Coronary artery (tissue), 2 donors: ENCODE results near the gene TACC3.

Experiments used
- DNase-seq: peaks from one replicate; pipeline ENCODE4 v3.0.0-alpha.2; 2017; ENCODE audit warnings: low spot score
- H3K27ac ChIP-seq, 2 donors: fragments of 200-600 bp; sonication (generic); one replicate each; pipeline ENCODE4 v1.5.1; 2016 to 2019
- H3K4me3 ChIP-seq: fragments of 200-600 bp; sonication (generic); 2 replicates; pipeline ENCODE4 v1.5.1; 2016; ENCODE audit warnings: mild to moderate bottlenecking, moderate library complexity
- TF ChIP-seq, protein P1 (sequence below): fragments of 200-600 bp; sonication (generic); IDR thresholded peaks from one replicate; pipeline ENCODE4 v1.5.1; 2019; ENCODE audit warnings: antibody characterized with exemption

The TACC3 gene

DNA sequence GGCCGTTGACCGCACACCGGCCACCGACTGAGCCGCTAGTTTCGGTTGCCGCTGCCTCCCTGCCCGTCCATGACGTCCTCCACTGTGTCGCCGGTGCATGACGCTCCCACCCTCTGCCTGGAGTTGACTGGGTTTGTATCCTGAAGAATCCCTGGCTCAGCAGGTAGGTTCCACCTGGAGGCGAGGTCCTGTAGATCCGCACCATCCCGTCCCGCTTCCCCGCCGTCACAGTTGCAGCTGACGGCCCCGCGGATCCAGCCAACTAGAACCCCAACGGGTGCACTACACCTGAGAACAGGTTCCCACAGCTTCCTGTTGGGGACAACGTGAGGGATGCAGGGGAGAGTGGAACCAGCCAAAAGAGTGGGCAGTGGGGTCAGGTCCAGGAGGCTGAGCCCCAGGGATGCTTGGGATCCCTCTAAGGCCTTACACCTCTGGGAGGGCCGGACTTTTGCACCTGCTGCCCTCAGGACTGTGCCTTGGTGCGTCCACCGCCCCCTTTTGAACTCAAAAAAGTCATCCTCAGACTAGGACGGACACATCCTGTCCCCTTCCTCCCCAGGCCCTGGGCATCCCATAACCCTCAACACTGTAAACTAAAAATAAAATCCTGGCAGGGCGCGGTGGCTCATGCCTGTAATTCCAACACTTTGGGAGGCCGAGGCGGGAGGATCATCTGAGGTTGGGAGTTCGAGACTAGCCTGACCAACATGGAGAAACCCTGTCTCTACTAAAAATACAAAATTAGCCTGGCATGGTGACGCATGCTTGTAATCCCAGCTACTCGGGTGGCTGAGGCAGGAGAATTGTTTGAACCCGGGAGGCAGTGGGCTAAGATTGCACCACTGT, 8.1 kb upstream of the TACC3 start:
- TF ChIP-seq, protein P1, sequence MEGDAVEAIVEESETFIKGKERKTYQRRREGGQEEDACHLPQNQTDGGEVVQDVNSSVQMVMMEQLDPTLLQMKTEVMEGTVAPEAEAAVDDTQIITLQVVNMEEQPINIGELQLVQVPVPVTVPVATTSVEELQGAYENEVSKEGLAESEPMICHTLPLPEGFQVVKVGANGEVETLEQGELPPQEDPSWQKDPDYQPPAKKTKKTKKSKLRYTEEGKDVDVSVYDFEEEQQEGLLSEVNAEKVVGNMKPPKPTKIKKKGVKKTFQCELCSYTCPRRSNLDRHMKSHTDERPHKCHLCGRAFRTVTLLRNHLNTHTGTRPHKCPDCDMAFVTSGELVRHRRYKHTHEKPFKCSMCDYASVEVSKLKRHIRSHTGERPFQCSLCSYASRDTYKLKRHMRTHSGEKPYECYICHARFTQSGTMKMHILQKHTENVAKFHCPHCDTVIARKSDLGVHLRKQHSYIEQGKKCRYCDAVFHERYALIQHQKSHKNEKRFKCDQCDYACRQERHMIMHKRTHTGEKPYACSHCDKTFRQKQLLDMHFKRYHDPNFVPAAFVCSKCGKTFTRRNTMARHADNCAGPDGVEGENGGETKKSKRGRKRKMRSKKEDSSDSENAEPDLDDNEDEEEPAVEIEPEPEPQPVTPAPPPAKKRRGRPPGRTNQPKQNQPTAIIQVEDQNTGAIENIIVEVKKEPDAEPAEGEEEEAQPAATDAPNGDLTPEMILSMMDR: no peak
- DNase-seq: no peak
- peak overlapping the region; percentile 92 to 98 for H3K27ac ChIP-seq
- H3K4me3 ChIP-seq: peak overlapping the region; percentile 85

DNA sequence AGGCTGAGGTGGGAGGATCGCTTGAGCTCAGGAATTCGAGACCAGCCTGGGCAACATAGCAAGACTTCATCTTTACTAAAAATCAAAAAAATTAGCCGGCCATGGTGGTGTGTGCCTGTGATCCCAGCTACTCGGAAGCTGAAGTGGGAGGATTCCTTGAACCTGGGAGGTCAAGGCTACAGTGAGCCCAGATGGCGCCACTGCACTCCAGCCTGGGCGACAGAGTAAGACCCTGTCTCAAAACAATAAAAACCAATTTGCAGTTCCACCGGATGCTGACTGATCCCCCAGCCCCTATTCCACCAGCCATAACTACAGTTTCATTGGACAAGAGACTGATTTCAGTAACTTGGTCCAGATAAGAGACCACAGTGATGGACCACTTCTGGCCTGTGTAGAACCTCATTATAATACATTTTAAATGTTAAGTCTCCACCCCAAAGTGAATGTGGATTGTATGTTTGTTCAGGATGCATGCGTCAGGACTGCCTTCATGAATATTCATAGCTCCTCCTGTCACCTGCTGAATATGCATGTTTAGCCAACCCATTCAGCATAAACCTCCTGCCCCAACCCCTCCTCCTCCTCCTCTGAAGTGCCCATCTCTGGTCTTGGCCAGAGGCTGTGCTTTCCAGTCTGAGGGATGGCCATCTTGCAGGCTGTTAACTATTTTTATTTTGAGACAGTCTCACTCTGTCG, 6.9 kb upstream of the TACC3 start:
- H3K27ac ChIP-seq: peak overlapping the region in 1 of 2 donors; percentile 7
- DNase-seq: no peak
- H3K4me3 ChIP-seq: no peak overlapping the region
- TF ChIP-seq, protein P1: no peak

DNA sequence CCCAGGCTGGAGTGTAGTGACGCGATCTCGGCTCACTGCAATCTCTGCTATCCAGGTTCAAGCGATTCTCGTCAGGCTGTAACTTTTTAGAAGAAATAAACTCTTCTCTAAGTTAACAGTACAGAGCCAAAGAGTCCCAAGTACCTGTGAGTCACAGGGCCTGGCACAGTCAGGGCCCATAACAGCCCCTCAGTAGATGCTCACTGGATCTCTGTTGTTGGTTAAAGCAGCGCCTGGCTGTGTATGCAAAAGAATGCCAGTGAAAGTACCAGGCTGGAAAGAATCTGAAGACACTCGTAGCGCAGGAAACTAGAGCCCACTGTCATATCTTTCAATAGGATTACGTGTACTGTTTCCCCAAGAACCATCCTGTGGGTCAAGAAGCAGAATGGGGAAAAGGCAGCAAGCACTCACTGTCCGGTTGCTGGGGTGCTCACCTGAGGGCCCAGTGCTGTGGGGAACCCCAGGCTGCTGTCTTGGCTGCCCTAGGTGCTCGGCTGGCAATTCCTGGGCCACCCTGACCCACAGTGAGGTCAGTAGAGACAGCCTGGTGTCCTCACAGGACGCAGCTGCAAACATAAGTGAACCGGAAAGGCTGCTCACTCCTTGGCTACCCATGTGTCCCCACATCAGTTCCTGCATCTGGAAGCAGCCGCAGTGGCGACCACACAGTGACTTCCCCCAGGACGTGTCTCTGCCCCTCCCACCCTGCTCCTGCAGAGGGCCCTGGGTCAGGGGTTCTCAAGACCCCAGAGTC, 6.1 kb upstream of the TACC3 start:
- TF ChIP-seq, protein P1: no peak
- no peak for DNase-seq
- Histone ChIP-seq H3K4me3 (no peak overlapping the region), H3K27ac (peak overlapping the region in 1 of 2 donors; percentile 7)

DNA sequence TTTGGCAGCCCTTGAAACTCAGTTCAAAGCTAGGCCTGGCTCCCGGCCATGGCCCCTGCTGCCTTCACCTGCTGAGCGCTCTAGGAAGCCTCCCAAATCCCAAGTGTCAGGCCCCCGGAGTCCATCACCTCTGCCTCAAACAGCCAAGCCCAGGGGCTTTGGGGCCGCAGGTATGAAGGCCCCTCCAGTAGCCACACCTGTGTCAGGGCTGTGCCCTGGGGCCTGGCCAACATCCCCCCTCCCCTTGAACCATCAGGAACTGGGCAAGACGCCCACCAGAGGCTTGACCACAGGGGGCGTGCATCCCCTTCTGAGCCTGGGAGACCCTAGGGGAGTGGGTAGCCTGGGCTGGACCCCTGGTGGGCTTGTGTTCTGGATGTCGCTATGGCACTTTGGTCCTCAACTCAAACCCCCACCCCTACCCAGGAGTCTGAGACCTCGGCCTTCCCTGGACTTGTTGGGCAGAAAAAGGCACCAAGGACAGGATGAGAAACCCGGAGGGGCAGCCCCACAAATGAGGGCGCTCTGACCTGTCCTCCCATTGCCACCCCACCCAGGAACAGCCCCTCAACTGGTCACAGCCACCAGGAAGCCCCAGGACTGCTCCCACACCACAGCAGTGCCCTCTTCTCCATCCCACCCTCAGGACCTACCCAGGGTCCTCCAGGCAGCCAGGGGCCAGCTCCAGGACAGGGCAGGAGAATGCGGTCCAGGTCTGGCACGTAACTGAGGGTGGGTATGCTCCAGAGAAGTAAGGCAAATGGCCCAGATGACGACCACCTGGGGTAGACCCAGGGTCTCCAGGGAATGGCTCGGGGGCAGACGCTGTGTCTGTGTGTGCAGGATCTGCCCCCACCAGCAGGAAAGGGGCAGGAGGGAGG, 5.0 kb upstream of the TACC3 start:
- TF ChIP-seq, protein P1: no peak
- no peak overlapping the region for H3K27ac ChIP-seq
- DNase-seq: no peak
- H3K4me3 ChIP-seq: no peak overlapping the region

DNA sequence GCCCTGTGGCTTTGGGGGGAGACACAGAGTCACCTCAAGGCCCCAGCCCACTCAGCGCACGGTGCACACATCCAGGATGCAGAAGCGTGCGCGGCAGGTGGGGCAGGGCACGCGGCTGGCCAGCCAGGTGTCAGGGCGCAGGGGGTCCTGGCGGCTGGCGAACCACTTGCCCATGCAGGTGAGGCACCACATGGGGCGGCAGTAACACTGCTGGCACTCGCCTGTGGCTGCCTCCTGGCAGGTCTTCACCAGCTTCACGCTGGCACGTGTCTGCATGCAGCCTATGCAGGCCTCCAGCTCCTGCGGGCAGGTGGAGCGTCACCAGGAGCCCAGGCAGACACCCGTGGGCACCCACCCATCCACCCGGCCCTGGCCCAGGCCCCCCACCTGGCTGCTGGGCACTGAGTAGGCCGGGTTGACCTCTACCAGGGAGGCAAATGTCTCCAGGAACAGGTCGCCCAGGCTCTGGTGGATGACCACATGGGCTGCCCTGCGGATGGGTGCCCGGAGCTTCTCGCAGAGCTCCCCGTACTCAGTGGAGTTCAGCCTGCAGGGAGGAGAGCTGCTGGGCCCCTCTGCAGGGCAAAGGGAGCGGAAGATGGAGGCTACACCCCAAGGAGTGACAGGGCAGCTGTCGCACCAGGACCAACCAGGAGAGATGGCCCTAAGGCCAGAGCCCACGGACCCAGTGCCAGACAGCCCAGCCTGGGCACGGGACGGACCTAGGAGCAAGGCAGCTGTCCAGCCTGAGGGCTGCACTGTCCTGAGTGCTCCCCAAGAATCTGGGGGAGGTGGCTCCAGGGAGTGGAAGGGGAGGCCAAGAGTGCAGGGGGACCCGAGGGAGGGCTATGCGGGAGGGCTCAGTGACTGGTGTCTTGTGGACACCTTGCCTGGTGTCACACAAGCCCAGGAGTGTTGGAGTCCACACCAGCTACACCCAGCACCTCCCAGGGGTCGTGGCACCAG, 3.9 kb upstream of the TACC3 start:
- Histone ChIP-seq H3K27ac (no peak overlapping the region), H3K4me3 (no peak overlapping the region)
- no peak for DNase-seq
- TF ChIP-seq, protein P1: no peak
